HepG2 (cell line): ENCODE data around the gene SLC35F3.

Experiments used
- CTCF ChIP-seq: sonication (generic); formaldehyde crosslinking; IDR thresholded peaks from 2 replicates; pipeline ENCODE4 v1.5.0; 2020; ENCODE audit warnings: mild to moderate bottlenecking, missing genetic modification reagents, moderate library complexity
- IKZF5 ChIP-seq: IDR thresholded peaks from 2 replicates; pipeline ENCODE4 v1.6.1; 2018; ENCODE audit warnings: missing genetic modification reagents, mild to moderate bottlenecking, missing compliant biosample characterization
- MED8 ChIP-seq: sonication (generic); formaldehyde crosslinking; IDR thresholded peaks from 2 replicates; pipeline ENCODE4 v1.8.1; 2023; ENCODE audit warnings: mild to moderate bottlenecking, missing genetic modification reagents; ENCODE audit not compliant: insufficient replicate concordance
- NR2C2 ChIP-seq: sonication (generic); formaldehyde crosslinking; IDR thresholded peaks from 2 replicates; pipeline ENCODE4 v1.4.0; 2020; ENCODE audit warnings: missing genetic modification reagents, mild to moderate bottlenecking, moderate library complexity, borderline replicate concordance
- POLR2A ChIP-seq, 2 experiments: IDR thresholded peaks; 2 replicates each; pipeline ENCODE4 v1.6.1; 2011; ENCODE audit warnings: low read depth in 2 of 2, low read length in 2 of 2, mild to moderate bottlenecking in 1 of 2, moderate library complexity in 1 of 2; ENCODE audit not compliant: insufficient read depth in 1 of 2
- POLR2AphosphoS5 ChIP-seq: IDR thresholded peaks from 2 replicates; pipeline ENCODE4 v1.6.1; 2012; ENCODE audit warnings: low read depth, low read length
- SP5 ChIP-seq: IDR thresholded peaks from 2 replicates; pipeline ENCODE4 v1.6.1; 2016; ENCODE audit warnings: low read depth, borderline replicate concordance
- ZNF12 ChIP-seq: sonication (generic); formaldehyde crosslinking; IDR thresholded peaks from 2 replicates; pipeline ENCODE4 v1.5.0; 2020; ENCODE audit warnings: missing genetic modification reagents
- TF ChIP-seq, protein P1 (sequence below): sonication (generic); formaldehyde crosslinking; IDR thresholded peaks from 2 replicates; pipeline ENCODE4 v1.4.0; 2020; ENCODE audit warnings: mild to moderate bottlenecking, missing genetic modification reagents
- TF ChIP-seq, protein P2 (sequence below): sonication (generic); formaldehyde crosslinking; IDR thresholded peaks from 2 replicates; pipeline ENCODE4 v1.8.0; 2022; ENCODE audit warnings: mild to moderate bottlenecking, missing genetic modification reagents; ENCODE audit not compliant: insufficient replicate concordance

DNA sequence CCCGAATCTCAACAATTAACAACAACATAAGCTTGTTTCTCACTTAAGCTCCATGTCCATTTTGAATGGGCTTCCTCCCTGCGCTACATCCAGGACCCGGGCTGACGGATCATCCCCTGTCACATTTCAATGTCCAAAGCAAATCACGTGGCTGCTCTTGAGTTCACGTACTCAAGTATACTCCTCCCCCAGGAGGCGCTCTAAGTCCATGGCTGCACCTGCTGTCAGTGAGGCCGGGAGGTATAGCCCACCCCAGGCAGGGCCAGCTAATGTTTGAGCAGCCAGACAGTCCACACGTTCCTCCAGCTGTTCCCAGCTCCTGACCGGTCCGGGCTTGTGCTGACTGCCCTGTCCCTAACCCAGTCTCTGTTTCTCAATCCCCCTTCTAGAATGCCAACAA lies 220.8 kb downstream of the SLC35F3 start:
- TF ChIP-seq NR2C2 (CRISPR knock-in tag) (no peak), POLR2AphosphoS5 (no peak), ZNF12 (CRISPR knock-in tag) (no peak), IKZF5 (CRISPR knock-in tag) (no peak), CTCF (CRISPR knock-in tag) (peak; percentile 88), MED8 (CRISPR knock-in tag) (no peak), POLR2A (IDR thresholded peaks at IDR 0.05; ENCODE audit: insufficient read depth in 1 of 2, low read depth in 2 of 2, low read length in 2 of 2) (no peak), SP5 (no peak)
- TF ChIP-seq, protein P1, sequence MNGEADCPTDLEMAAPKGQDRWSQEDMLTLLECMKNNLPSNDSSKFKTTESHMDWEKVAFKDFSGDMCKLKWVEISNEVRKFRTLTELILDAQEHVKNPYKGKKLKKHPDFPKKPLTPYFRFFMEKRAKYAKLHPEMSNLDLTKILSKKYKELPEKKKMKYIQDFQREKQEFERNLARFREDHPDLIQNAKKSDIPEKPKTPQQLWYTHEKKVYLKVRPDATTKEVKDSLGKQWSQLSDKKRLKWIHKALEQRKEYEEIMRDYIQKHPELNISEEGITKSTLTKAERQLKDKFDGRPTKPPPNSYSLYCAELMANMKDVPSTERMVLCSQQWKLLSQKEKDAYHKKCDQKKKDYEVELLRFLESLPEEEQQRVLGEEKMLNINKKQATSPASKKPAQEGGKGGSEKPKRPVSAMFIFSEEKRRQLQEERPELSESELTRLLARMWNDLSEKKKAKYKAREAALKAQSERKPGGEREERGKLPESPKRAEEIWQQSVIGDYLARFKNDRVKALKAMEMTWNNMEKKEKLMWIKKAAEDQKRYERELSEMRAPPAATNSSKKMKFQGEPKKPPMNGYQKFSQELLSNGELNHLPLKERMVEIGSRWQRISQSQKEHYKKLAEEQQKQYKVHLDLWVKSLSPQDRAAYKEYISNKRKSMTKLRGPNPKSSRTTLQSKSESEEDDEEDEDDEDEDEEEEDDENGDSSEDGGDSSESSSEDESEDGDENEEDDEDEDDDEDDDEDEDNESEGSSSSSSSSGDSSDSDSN (CRISPR knock-in tag): no peak
- TF ChIP-seq, protein P2, sequence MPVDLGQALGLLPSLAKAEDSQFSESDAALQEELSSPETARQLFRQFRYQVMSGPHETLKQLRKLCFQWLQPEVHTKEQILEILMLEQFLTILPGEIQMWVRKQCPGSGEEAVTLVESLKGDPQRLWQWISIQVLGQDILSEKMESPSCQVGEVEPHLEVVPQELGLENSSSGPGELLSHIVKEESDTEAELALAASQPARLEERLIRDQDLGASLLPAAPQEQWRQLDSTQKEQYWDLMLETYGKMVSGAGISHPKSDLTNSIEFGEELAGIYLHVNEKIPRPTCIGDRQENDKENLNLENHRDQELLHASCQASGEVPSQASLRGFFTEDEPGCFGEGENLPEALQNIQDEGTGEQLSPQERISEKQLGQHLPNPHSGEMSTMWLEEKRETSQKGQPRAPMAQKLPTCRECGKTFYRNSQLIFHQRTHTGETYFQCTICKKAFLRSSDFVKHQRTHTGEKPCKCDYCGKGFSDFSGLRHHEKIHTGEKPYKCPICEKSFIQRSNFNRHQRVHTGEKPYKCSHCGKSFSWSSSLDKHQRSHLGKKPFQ (CRISPR knock-in tag): no peak
